Endodermal cell (in vitro differentiated cells): ENCODE data around the gene EDEM1. TPM values are rescaled to one million over a fixed set of nuclear protein-coding genes. Genes with fewer than 3 reads are reported as not detected.

Experiments used
- DNase-seq: peaks from one replicate; pipeline ENCODE4 v3.0.0-alpha.2; 2017
- H3K27ac ChIP-seq: 2 replicates; pipeline ENCODE4 v1.5.1; 2013; ENCODE audit warnings: mild to moderate bottlenecking, low read depth, low read length, moderate library complexity
- H3K27me3 ChIP-seq: 2 replicates; pipeline ENCODE4 v1.6.1; 2013; ENCODE audit warnings: mild to moderate bottlenecking, low read length, moderate library complexity; ENCODE audit not compliant: insufficient read depth, control insufficient read depth, poor library complexity, severe bottlenecking
- H3K36me3 ChIP-seq: 2 replicates; pipeline ENCODE4 v1.7.0; 2013; ENCODE audit warnings: mild to moderate bottlenecking, low read length, moderate library complexity; ENCODE audit not compliant: control insufficient read depth, insufficient read depth
- H3K4me1 ChIP-seq: one replicate; pipeline ENCODE4 v1.7.0; 2013; ENCODE audit warnings: low read length; ENCODE audit not compliant: control insufficient read depth, insufficient read depth
- H3K4me3 ChIP-seq: 2 replicates; pipeline ENCODE4 v1.5.1; 2013; ENCODE audit warnings: mild to moderate bottlenecking, low read length, moderate library complexity
- H3K9ac ChIP-seq: 2 replicates; pipeline ENCODE4 v1.6.1; 2013; ENCODE audit warnings: mild to moderate bottlenecking, low read length, moderate library complexity; ENCODE audit not compliant: poor library complexity, severe bottlenecking; ENCODE audit errors: extremely low read depth
- H3K9me3 ChIP-seq: 2 replicates; pipeline ENCODE4 v1.6.1; 2013; ENCODE audit warnings: mild to moderate bottlenecking, low read length, moderate library complexity; ENCODE audit not compliant: control insufficient read depth
- H3K27ac Mint-ChIP-seq: 2 replicates; pipeline ENCODE4 v1.8.0; 2020; ENCODE audit warnings: mixed read lengths
- H3K27me3 Mint-ChIP-seq: 2 replicates; pipeline ENCODE4 v1.8.0; 2021; ENCODE audit warnings: mild to moderate bottlenecking, mixed read lengths; ENCODE audit not compliant: insufficient read depth
- H3K36me3 Mint-ChIP-seq: 2 replicates; pipeline ENCODE4 v1.8.0; 2020; ENCODE audit warnings: low read depth, mixed read lengths
- H3K4me1 Mint-ChIP-seq: 2 replicates; pipeline ENCODE4 v1.8.0; 2020; ENCODE audit warnings: mixed read lengths
- H3K4me3 Mint-ChIP-seq: 2 replicates; pipeline ENCODE4 v1.8.0; 2020; ENCODE audit warnings: mild to moderate bottlenecking, moderate library complexity, mixed read lengths
- H3K9me3 Mint-ChIP-seq: 2 replicates; pipeline ENCODE4 v1.8.0; 2020; ENCODE audit warnings: mild to moderate bottlenecking, mixed read lengths
- CTCF ChIP-seq: fragments of 200-600 bp; sonication (generic); conservative IDR thresholded peaks from 2 replicates; pipeline ENCODE4 v1.5.0; 2021; ENCODE audit warnings: antibody characterized with exemption, mild to moderate bottlenecking
- WGBS, 2 experiments: methylation state at CpG; one replicate each; pipeline versions ENCODE4 v1.1.5 to v1.1.7; 2013; ENCODE audit warnings: missing lambda C conversion rate in 2 of 2, mixed read lengths in 1 of 2; ENCODE audit not compliant: insufficient coverage in 1 of 2, insufficient read length in 1 of 2; 5-methylcytosine and 5-hydroxymethylcytosine counted together
- long read RNA-seq, 4 experiments: library from polyadenylated mRNA in 2 of 4; library from RNA in 1 of 4; library from capped mRNA in 1 of 4; stranded (forward) in 3 of 4; unstranded in 1 of 4; transcript quantifications; one replicate each; pipeline ENCODE4 v2.0.0, GENCODE V29; 2020 to 2021; ENCODE audit warnings: inconsistent platforms in 1 of 4
- polyA plus RNA-seq, 2 experiments: library from polyadenylated mRNA; stranded (reverse); fragments of 50-300 nt; gene quantifications; one replicate each; pipeline ENCODE4 v1.2.3, GENCODE V29; 2013
- total RNA-seq, 2 donors: library from RNA; stranded (reverse); fragmentation: NEBNext Ultra II Directional in 1 of 2; extraction: Animal tissue kit (Norgen Biotek cat#: 25700) in 1 of 2; gene quantifications; 2 replicates in 1 of 2; 3 replicates in 1 of 2; pipeline ENCODE4 v1.2.1, GENCODE V29; 2021

The EDEM1 gene
- total RNA-seq = 10 to 100 TPM; 24.5 to 28.1 TPM
- 10.5 TPM for polyA plus RNA-seq (2013, experiment 1 of 2)
- polyA plus RNA-seq (2013, experiment 2 of 2) = 11.2 TPM
- long read RNA-seq, experiment 1, partial matches to known transcripts = 0 of 8 reads
- long read RNA-seq, experiment 1, other reads (novel, unspliced or antisense) = 8 of 8 reads
- long read RNA-seq, experiment 2, full-length matches to known transcripts = 13 of 36 reads
- long read RNA-seq, experiment 2, partial matches to known transcripts = 16 of 36 reads
- long read RNA-seq, experiment 2, other reads (novel, unspliced or antisense) = 7 of 36 reads
- long read RNA-seq, experiment 3, partial matches to known transcripts = 3 of 7 reads
- long read RNA-seq, experiment 3, other reads (novel, unspliced or antisense) = 4 of 7 reads
- long read RNA-seq, experiment 4, partial matches to known transcripts = 0 of 2 reads
- long read RNA-seq, experiment 4, other reads (novel, unspliced or antisense) = 2 of 2 reads

GRCh38 chr3:5187156-5187919 is at the start of gene EDEM1:
EDEM1 (plus strand) TSS chr3:5187707; CDS start chr3:5187806, 99 bp downstream.
- Histone ChIP-seq H3K27ac (peak within 1 kb of the TSS; percentile 56), H3K27me3 (no peaks in the 10 kb centered on the region), H3K4me3 (peak within 1 kb of the TSS; percentile 93), H3K4me1 (no peaks in the 10 kb centered on the region), H3K9me3 (no peaks in the 10 kb centered on the region), H3K9ac (peak within 1 kb of the TSS; percentile 75), H3K36me3 (peaks cover 4% of the 10 kb centered on the region)
- H3K27me3 Mint-ChIP-seq = no peaks in the 10 kb centered on the region
- H3K4me3 Mint-ChIP-seq = peak within 1 kb of the TSS; percentile 86
- peaks cover 16% of the 10 kb centered on the region for H3K36me3 Mint-ChIP-seq
- H3K27ac Mint-ChIP-seq = peak within 1 kb of the TSS; percentile 93
- WGBS, 2 experiments = 1 to 3% methylated on average over 34 to 78 of the region's 78 CpGs
- no peaks in the 10 kb centered on the region for H3K9me3 Mint-ChIP-seq
- DNase-seq = peak; percentile 99
- peaks cover 29% of the 10 kb centered on the region for H3K4me1 Mint-ChIP-seq
- TF ChIP-seq CTCF = no peak

DNA sequence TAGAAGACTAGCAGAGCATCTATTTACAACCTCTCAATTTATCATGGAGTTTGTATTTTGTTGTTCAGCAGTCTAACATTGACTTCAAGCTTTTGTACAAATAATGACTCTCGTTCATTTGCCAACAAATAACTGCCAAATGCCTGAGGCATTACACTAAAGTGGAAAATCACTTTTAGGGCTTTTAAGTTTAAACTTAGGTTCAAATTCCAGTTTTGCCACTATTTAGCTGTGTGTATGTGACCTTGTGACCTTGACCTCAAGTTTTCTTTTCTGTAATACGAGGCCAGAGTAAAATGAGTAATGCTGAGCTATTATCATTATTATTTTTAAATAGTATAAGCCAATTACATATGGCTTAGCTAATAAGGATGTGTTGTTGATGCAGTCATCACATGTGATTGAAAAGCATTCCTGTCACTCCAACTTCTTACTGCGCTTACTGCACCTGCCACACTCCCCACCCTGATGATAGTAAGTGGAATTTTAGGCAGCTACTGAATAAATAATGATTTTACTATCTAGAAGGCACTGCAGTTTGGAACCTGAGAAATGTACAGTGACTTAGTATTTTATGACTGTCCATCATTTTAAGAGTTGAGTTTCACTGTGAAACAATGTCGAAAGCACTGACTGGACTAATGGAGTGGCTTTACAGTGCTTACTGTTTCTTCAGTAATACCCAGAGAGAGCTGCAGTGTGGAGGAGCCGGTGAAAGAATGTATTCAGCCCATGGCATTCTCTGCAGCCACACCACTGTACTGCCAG is 49.1 kb upstream of the EDEM1 start:
- H3K27ac Mint-ChIP-seq = no peak overlapping the region
- H3K4me3 Mint-ChIP-seq = no peak overlapping the region
- Histone ChIP-seq H3K27ac (no peak overlapping the region), H3K4me3 (no peak overlapping the region), H3K36me3 (peaks cover 23% of the 10 kb centered on the region), H3K9me3 (peaks cover 21% of the 10 kb centered on the region), H3K4me1 (no peaks in the 10 kb centered on the region), H3K9ac (no peak overlapping the region), H3K27me3 (no peaks in the 10 kb centered on the region)
- no peaks in the 10 kb centered on the region for H3K27me3 Mint-ChIP-seq
- H3K36me3 Mint-ChIP-seq = peaks cover 39% of the 10 kb centered on the region
- H3K4me1 Mint-ChIP-seq = peaks cover 9% of the 10 kb centered on the region
- H3K9me3 Mint-ChIP-seq = peaks cover 21% of the 10 kb centered on the region
- no peak for TF ChIP-seq CTCF
- DNase-seq = peak; percentile 13
- 91 to 100% methylated on average over 2 to 5 of the region's 5 CpGs for WGBS, 2 experiments

GRCh38 chr3:5140230-5140621 is 47.3 kb upstream of the EDEM1 start:
- peak overlapping the region; percentile 27 for H3K27ac Mint-ChIP-seq

More at GRCh38 chr3:5140230-5140621, 47.3 kb upstream of the EDEM1 start:
- no peak overlapping the region for H3K9ac ChIP-seq
- no peak overlapping the region for H3K27ac ChIP-seq
- H3K4me1 Mint-ChIP-seq = peaks cover 3% of the 10 kb centered on the region
- H3K9me3 ChIP-seq = peaks cover 39% of the 10 kb centered on the region
- H3K27me3 ChIP-seq = no peaks in the 10 kb centered on the region
- DNase-seq = peak; percentile 5
- H3K4me1 ChIP-seq = no peaks in the 10 kb centered on the region
- H3K9me3 Mint-ChIP-seq = peaks cover 39% of the 10 kb centered on the region
- H3K4me3 ChIP-seq = no peak overlapping the region
- TF ChIP-seq CTCF = no peak
- H3K27me3 Mint-ChIP-seq = no peaks in the 10 kb centered on the region
- H3K36me3 ChIP-seq = peaks cover 37% of the 10 kb centered on the region
- WGBS, 2 experiments = 95 to 100% methylated on average over 1 to 3 of the region's 4 CpGs
- H3K4me3 Mint-ChIP-seq = no peak overlapping the region
- H3K36me3 Mint-ChIP-seq = peaks cover 57% of the 10 kb centered on the region
